NCI-H1092 (cell line): Measurements from ENCODE around the gene MUL1.
"Not testable (repeated sequence)": the region's sequence is repeated elsewhere in the genome, so short reads cannot be mapped to it uniquely, and the experiment has no call there.

Experiments used
- DNase-seq: peaks from one replicate; lab custom pipeline; 2025; lab: John Stamatoyannopoulos, UW

MUL1 gene

GRCh38 chr1:20511518-20512428 is 3.8 kb upstream of the MUL1 start:
- DNase-seq, result no peak

GRCh38 chr1:20508411-20508771 is 440 bp upstream of the MUL1 start:
- no peak for DNase-seq

GRCh38 chr1:20507248-20507563 is 745 bp downstream of the MUL1 start:
- DNase-seq, result no peak

- DNase-seq, result no peak
Measured at GRCh38 chr1:20505488-20505887, 2.5 kb downstream of the MUL1 start.

GRCh38 chr1:20500716-20501115 is 7.2 kb downstream of the MUL1 start:
- no peak for DNase-seq

GRCh38 chr1:20499718-20500117 is 8.2 kb downstream of the MUL1 start:
- DNase-seq, result no peak

- DNase-seq, result no peak
Measured at GRCh38 chr1:20499105-20499504, 8.8 kb downstream of the MUL1 start.

GRCh38 chr1:20498116-20498515 is 9.8 kb downstream of the MUL1 start:
- DNase-seq, result no peak

- no peak for DNase-seq
Measured at GRCh38 chr1:20497506-20497905, 10.4 kb downstream of the MUL1 start.

GRCh38 chr1:20496725-20497383 is 11.1 kb downstream of the MUL1 start:
- not testable (repeated sequence) for DNase-seq

- DNase-seq, result no peak
Measured at GRCh38 chr1:20496241-20496661, 11.7 kb downstream of the MUL1 start.

- DNase-seq, result no peak
Measured at GRCh38 chr1:20495661-20496060, 12.3 kb downstream of the MUL1 start.

- DNase-seq, result no peak
Measured at GRCh38 chr1:20494609-20495311, 13.2 kb downstream of the MUL1 start.

GRCh38 chr1:20493839-20494608 is 13.9 kb downstream of the MUL1 start:
- peak; percentile 86 for DNase-seq

- no peak for DNase-seq
Measured at GRCh38 chr1:20493309-20493708, 14.6 kb downstream of the MUL1 start.

GRCh38 chr1:20492751-20493150 is 15.2 kb downstream of the MUL1 start:
- no peak for DNase-seq

- DNase-seq, result no peak
Measured at GRCh38 chr1:20491866-20492265, 16.1 kb downstream of the MUL1 start.

GRCh38 chr1:20491178-20491577 is 16.8 kb downstream of the MUL1 start:
- DNase-seq, result no peak

- peak; percentile 41 for DNase-seq
Measured at GRCh38 chr1:20487236-20487590, 20.7 kb downstream of the MUL1 start.

GRCh38 chr1:20486457-20487235 is 21.3 kb downstream of the MUL1 start:
- DNase-seq, result peak; percentile 65
